ENCODE results near the gene PLXDC1. TPM values are rescaled to one million over a fixed set of nuclear protein-coding genes. Genes with fewer than 3 reads are reported as not detected.

Gene PLXDC1
- total and polyA plus RNA-seq, 3 experiments from 2014 or later, result 2.5 to 10.3 (median 2.9) TPM

- peak overlapping the region in 1 of 7 donors; percentile 12 for H3K4me3 Mint-ChIP-seq
- peak overlapping the region in 6 of 8 donors; percentile 19 to 95 (median 48) for H3K27ac Mint-ChIP-seq
- ChIA-PET CTCF (no interaction called here), POLR2A (interaction anchor here (0.6 to 1.1 kb wide), 2 partner anchors 54 to 136 kb away, joined by 3 to 11 read pairs; no protein-coding TSS in a partner anchor)
- peaks cover 4% of the 10 kb centered on the region for H3K36me3 ChIP-seq (ENCODE audit: insufficient read depth, low read length)
- no peaks in the 10 kb centered on the region for H3K27me3 Mint-ChIP-seq
- H3K36me3 Mint-ChIP-seq, result peaks cover 0 to 51% (median 2%) of the 10 kb centered on the region in 3 donors
- no peaks in the 10 kb centered on the region for H3K27me3 ChIP-seq (ENCODE audit: insufficient read depth, low read length, poor library complexity, severe bottlenecking)
- H3K4me1 Mint-ChIP-seq, result peaks cover 23 to 40% (median 24%) of the 10 kb centered on the region in 3 donors
- no peak overlapping the region for H3K4me3 ChIP-seq (ENCODE audit: low read length)
- no peak for DNase-seq
- H3K9me3 Mint-ChIP-seq, result no peaks in the 10 kb centered on the region
- H3K9me3 ChIP-seq (ENCODE audit: low read length), result no peaks in the 10 kb centered on the region
- H3K27ac ChIP-seq (ENCODE audit: low read depth, low read length), result no peak overlapping the region
- peaks cover 13% of the 10 kb centered on the region for H3K4me1 ChIP-seq (ENCODE audit: insufficient read depth, low read length)
Measured at GRCh38 chr17:39191750-39192510, 40.5 kb upstream of the PLXDC1 start.

- peaks cover 1% of the 10 kb centered on the region in 3 donors for H3K4me1 Mint-ChIP-seq
- H3K27me3 Mint-ChIP-seq, result no peaks in the 10 kb centered on the region
- Histone ChIP-seq H3K27ac (ENCODE audit: low read depth, low read length) (no peak overlapping the region), H3K4me1 (ENCODE audit: insufficient read depth, low read length) (no peaks in the 10 kb centered on the region), H3K36me3 (ENCODE audit: insufficient read depth, low read length) (peaks cover 7% of the 10 kb centered on the region), H3K9me3 (ENCODE audit: low read length) (no peaks in the 10 kb centered on the region), H3K4me3 (ENCODE audit: low read length) (no peak overlapping the region), H3K27me3 (ENCODE audit: insufficient read depth, low read length, poor library complexity, severe bottlenecking) (no peaks in the 10 kb centered on the region)
- ChIA-PET CTCF (no interaction called here), POLR2A (no interaction called here)
- peaks cover 0 to 74% (median 4%) of the 10 kb centered on the region in 3 donors for H3K36me3 Mint-ChIP-seq
- no peaks in the 10 kb centered on the region for H3K9me3 Mint-ChIP-seq
- H3K27ac Mint-ChIP-seq, result peak overlapping the region in 1 of 8 donors; percentile 60
- no peak overlapping the region for H3K4me3 Mint-ChIP-seq
- no peak for DNase-seq
Measured at GRCh38 chr17:39187152-39187830, 35.9 kb upstream of the PLXDC1 start.

GRCh38 chr17:39186481-39187002 lies 35.1 kb upstream of the PLXDC1 start:
- no peaks in the 10 kb centered on the region for H3K4me1 Mint-ChIP-seq
- peaks cover 7% of the 10 kb centered on the region for H3K36me3 ChIP-seq (ENCODE audit: insufficient read depth, low read length)
- ChIA-PET CTCF (interaction anchor here (0.7 to 0.9 kb wide), 2 partner anchors 8 to 53 kb away, joined by 3 read pairs; no protein-coding TSS in a partner anchor), POLR2A (no interaction called here)
- H3K27me3 Mint-ChIP-seq, result no peaks in the 10 kb centered on the region
- H3K4me3 ChIP-seq (ENCODE audit: low read length), result no peak overlapping the region
- DNase-seq, result no peak
- no peaks in the 10 kb centered on the region for H3K27me3 ChIP-seq (ENCODE audit: insufficient read depth, low read length, poor library complexity, severe bottlenecking)
- no peak overlapping the region for H3K27ac Mint-ChIP-seq
- no peaks in the 10 kb centered on the region for H3K9me3 ChIP-seq (ENCODE audit: low read length)
- H3K27ac ChIP-seq (ENCODE audit: low read depth, low read length), result no peak overlapping the region
- H3K36me3 Mint-ChIP-seq, result peaks cover 0 to 67% (median 4%) of the 10 kb centered on the region in 3 donors
- H3K4me1 ChIP-seq (ENCODE audit: insufficient read depth, low read length), result no peaks in the 10 kb centered on the region
- no peak overlapping the region for H3K4me3 Mint-ChIP-seq
- H3K9me3 Mint-ChIP-seq, result no peaks in the 10 kb centered on the region

GRCh38 chr17:39183720-39184119 lies 32.3 kb upstream of the PLXDC1 start:
- DNase-seq, result no peak
- no peaks in the 10 kb centered on the region for H3K4me1 ChIP-seq (ENCODE audit: insufficient read depth, low read length)
- peaks cover 0 to 69% (median 4%) of the 10 kb centered on the region in 3 donors for H3K36me3 Mint-ChIP-seq
- no peak overlapping the region for H3K4me3 ChIP-seq (ENCODE audit: low read length)
- peak overlapping the region in 3 of 8 donors; percentile 40 to 86 (median 72) for H3K27ac Mint-ChIP-seq
- POLR2A ChIA-PET, result no interaction called here
- CTCF ChIA-PET, result interaction anchor here (1.2 to 2.2 kb wide), 2 partner anchors 9 to 19 kb away, joined by 5 to 9 read pairs; no protein-coding TSS in a partner anchor
- no peak overlapping the region for H3K4me3 Mint-ChIP-seq
- peaks cover 7% of the 10 kb centered on the region for H3K36me3 ChIP-seq (ENCODE audit: insufficient read depth, low read length)
- no peaks in the 10 kb centered on the region for H3K9me3 Mint-ChIP-seq
- no peaks in the 10 kb centered on the region for H3K4me1 Mint-ChIP-seq
- H3K27me3 Mint-ChIP-seq, result no peaks in the 10 kb centered on the region
- no peak overlapping the region for H3K27ac ChIP-seq (ENCODE audit: low read depth, low read length)
- no peaks in the 10 kb centered on the region for H3K9me3 ChIP-seq (ENCODE audit: low read length)
- no peaks in the 10 kb centered on the region for H3K27me3 ChIP-seq (ENCODE audit: insufficient read depth, low read length, poor library complexity, severe bottlenecking)

GRCh38 chr17:39183045-39183444 lies 31.6 kb upstream of the PLXDC1 start:
- no peak overlapping the region for H3K27ac ChIP-seq (ENCODE audit: low read depth, low read length)
- no peaks in the 10 kb centered on the region for H3K9me3 ChIP-seq (ENCODE audit: low read length)
- H3K4me1 ChIP-seq (ENCODE audit: insufficient read depth, low read length), result no peaks in the 10 kb centered on the region
- no peaks in the 10 kb centered on the region for H3K4me1 Mint-ChIP-seq
- H3K9me3 Mint-ChIP-seq, result no peaks in the 10 kb centered on the region
- no peaks in the 10 kb centered on the region for H3K27me3 ChIP-seq (ENCODE audit: insufficient read depth, low read length, poor library complexity, severe bottlenecking)
- H3K36me3 ChIP-seq (ENCODE audit: insufficient read depth, low read length), result peaks cover 7% of the 10 kb centered on the region
- ChIA-PET CTCF (interaction anchor here (0.8 to 2.2 kb wide), 3 partner anchors 8 to 200 kb away, joined by 3 to 9 read pairs (median 5); no protein-coding TSS in a partner anchor), POLR2A (no interaction called here)
- no peaks in the 10 kb centered on the region for H3K27me3 Mint-ChIP-seq
- no peak for DNase-seq
- H3K4me3 ChIP-seq (ENCODE audit: low read length), result no peak overlapping the region
- no peak overlapping the region for H3K4me3 Mint-ChIP-seq
- no peak overlapping the region for H3K27ac Mint-ChIP-seq
- H3K36me3 Mint-ChIP-seq, result peaks cover 0 to 67% (median 4%) of the 10 kb centered on the region in 3 donors

DNA sequence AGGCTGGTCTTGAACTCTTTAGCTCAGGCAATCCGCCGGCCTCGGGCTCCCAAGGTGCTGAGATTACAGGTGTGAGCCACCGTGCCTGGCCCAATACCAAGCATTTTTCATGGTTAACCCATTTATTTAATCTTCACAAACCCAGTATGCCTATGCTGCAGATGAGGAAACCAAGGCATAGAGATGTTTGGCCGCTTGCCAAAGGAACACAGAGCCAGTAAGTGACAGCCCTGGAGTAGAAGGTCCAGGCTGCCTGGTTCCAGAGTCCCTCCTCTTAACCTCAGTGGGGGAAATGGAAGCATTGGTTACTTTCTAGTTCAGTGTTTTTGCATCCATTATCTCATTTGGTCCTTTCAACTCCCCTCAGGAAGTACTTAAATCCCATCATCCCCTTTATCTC lies 29.9 kb upstream of the PLXDC1 start:
- DNase-seq, result no peak
- peaks cover 0 to 67% (median 4%) of the 10 kb centered on the region in 3 donors for H3K36me3 Mint-ChIP-seq
- Histone ChIP-seq H3K9me3 (ENCODE audit: low read length) (no peaks in the 10 kb centered on the region), H3K4me1 (ENCODE audit: insufficient read depth, low read length) (no peaks in the 10 kb centered on the region), H3K27ac (ENCODE audit: low read depth, low read length) (no peak overlapping the region), H3K36me3 (ENCODE audit: insufficient read depth, low read length) (peaks cover 10% of the 10 kb centered on the region), H3K4me3 (ENCODE audit: low read length) (no peak overlapping the region), H3K27me3 (ENCODE audit: insufficient read depth, low read length, poor library complexity, severe bottlenecking) (no peaks in the 10 kb centered on the region)
- peak overlapping the region in 1 of 8 donors; percentile 3 for H3K27ac Mint-ChIP-seq
- H3K4me1 Mint-ChIP-seq, result no peaks in the 10 kb centered on the region
- no peaks in the 10 kb centered on the region for H3K9me3 Mint-ChIP-seq
- ChIA-PET POLR2A (no interaction called here), CTCF (no interaction called here)
- H3K27me3 Mint-ChIP-seq, result no peaks in the 10 kb centered on the region
- no peak overlapping the region for H3K4me3 Mint-ChIP-seq

- no peaks in the 10 kb centered on the region for H3K27me3 ChIP-seq (ENCODE audit: insufficient read depth, low read length, poor library complexity, severe bottlenecking)
- POLR2A ChIA-PET, result no interaction called here
- Mint-ChIP-seq H3K36me3 (peaks cover 0 to 55% (median 4%) of the 10 kb centered on the region in 3 donors), H3K27ac (no peak overlapping the region), H3K27me3 (peaks cover 0 to under 1% of the 10 kb centered on the region in 2 donors), H3K9me3 (no peaks in the 10 kb centered on the region), H3K4me3 (no peak overlapping the region), H3K4me1 (peaks cover 7 to 8% (median 7%) of the 10 kb centered on the region in 3 donors)
- CTCF ChIA-PET, result interaction anchor here (0.7 to 1.5 kb wide), 5 partner anchors 14 to 195 kb away, joined by 3 to 6 read pairs (median 3); no protein-coding TSS in a partner anchor
- no peak for DNase-seq
- no peak overlapping the region for H3K27ac ChIP-seq (ENCODE audit: low read depth, low read length)
- no peak overlapping the region for H3K4me3 ChIP-seq (ENCODE audit: low read length)
- H3K4me1 ChIP-seq (ENCODE audit: insufficient read depth, low read length), result peaks cover 5% of the 10 kb centered on the region
- H3K36me3 ChIP-seq (ENCODE audit: insufficient read depth, low read length), result peaks cover 7% of the 10 kb centered on the region
- no peaks in the 10 kb centered on the region for H3K9me3 ChIP-seq (ENCODE audit: low read length)
Measured at GRCh38 chr17:39178536-39178935, 27.1 kb upstream of the PLXDC1 start.

- Histone ChIP-seq H3K9me3 (ENCODE audit: low read length) (no peaks in the 10 kb centered on the region), H3K4me1 (ENCODE audit: insufficient read depth, low read length) (peaks cover 5% of the 10 kb centered on the region)
- DNase-seq, result no peak
Measured at GRCh38 chr17:39177256-39177655, 25.8 kb upstream of the PLXDC1 start.

More at GRCh38 chr17:39177256-39177655, 25.8 kb upstream of the PLXDC1 start:
- no peaks in the 10 kb centered on the region for H3K9me3 Mint-ChIP-seq
- ChIA-PET POLR2A (no interaction called here), CTCF (no interaction called here)
- peaks cover 7 to 20% (median 12%) of the 10 kb centered on the region in 3 donors for H3K4me1 Mint-ChIP-seq
- H3K4me3 Mint-ChIP-seq, result no peak overlapping the region
- peaks cover 0 to 45% (median 0%) of the 10 kb centered on the region in 3 donors for H3K36me3 Mint-ChIP-seq
- Histone ChIP-seq H3K27me3 (ENCODE audit: insufficient read depth, low read length, poor library complexity, severe bottlenecking) (no peaks in the 10 kb centered on the region), H3K27ac (ENCODE audit: low read depth, low read length) (no peak overlapping the region), H3K36me3 (ENCODE audit: insufficient read depth, low read length) (peaks cover 7% of the 10 kb centered on the region), H3K4me3 (ENCODE audit: low read length) (no peak overlapping the region)
- H3K27ac Mint-ChIP-seq, result peak overlapping the region in 2 of 8 donors; percentile 36 to 56
- H3K27me3 Mint-ChIP-seq, result peaks cover 0 to 4% of the 10 kb centered on the region in 2 donors

Measured in CD8-positive, alpha-beta memory T cell (primary cell).